ENCODE measurements around the gene NRBF2.
"Not testable (repeated sequence)": the region's sequence is repeated elsewhere in the genome, so short reads cannot be mapped to it uniquely, and the experiment has no call there.

NRBF2 gene

DNA sequence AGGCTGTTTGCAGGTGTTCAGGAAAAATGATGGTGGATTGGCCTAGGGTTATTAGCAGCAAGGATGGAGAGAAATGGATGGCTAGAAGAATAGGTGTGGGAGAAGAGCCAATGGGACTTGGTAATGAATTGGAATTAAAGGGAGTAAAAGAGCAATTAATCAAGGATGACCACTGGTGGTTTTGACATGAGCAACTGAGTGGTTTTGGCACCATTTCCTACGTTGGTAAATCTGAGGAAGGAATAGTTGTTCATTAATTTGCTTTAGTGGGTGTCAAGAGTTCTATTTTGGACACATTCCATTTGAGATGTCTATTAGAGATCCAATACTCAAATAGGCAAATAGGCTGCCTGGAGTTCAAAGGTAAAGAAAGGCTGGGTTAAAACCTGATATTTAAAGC is 38.2 kb upstream of the NRBF2 start:
- TF ChIP-seq, protein P1, sequence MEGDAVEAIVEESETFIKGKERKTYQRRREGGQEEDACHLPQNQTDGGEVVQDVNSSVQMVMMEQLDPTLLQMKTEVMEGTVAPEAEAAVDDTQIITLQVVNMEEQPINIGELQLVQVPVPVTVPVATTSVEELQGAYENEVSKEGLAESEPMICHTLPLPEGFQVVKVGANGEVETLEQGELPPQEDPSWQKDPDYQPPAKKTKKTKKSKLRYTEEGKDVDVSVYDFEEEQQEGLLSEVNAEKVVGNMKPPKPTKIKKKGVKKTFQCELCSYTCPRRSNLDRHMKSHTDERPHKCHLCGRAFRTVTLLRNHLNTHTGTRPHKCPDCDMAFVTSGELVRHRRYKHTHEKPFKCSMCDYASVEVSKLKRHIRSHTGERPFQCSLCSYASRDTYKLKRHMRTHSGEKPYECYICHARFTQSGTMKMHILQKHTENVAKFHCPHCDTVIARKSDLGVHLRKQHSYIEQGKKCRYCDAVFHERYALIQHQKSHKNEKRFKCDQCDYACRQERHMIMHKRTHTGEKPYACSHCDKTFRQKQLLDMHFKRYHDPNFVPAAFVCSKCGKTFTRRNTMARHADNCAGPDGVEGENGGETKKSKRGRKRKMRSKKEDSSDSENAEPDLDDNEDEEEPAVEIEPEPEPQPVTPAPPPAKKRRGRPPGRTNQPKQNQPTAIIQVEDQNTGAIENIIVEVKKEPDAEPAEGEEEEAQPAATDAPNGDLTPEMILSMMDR (IDR thresholded peaks at IDR 0.05; ENCODE audit: borderline replicate concordance, control extremely low read depth, extremely low read depth, insufficient read depth, missing control alignments), result no peak
- in situ Hi-C loops (cut with MboI; ENCODE audit: low sequenced_read_pairs, unreplicated experiment), result loop anchor here (25.0 kb wide), 1 partner anchor 508 kb away; no protein-coding TSS in a partner anchor
- no peak for DNase-seq (ENCODE audit: low spot score)

DNA sequence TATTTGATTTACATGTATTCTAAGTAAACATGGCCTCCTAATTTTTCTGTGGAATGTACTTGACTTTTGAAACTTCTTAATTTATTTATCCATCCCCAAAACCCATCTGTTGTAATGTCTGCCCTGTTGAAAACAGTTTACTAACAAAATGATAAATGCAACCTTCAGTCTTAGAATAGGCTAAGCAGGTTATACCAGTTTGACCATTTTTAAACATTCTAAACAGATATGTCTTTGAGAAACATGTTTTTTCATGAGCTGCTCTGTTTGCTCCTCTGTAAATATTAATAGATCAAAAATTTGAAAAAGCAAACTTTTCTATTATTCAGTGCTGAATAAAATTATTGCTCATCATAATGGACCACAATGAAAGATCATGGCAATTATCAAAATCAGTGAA is 33.4 kb upstream of the NRBF2 start:
- DNase-seq (ENCODE audit: low spot score), result no peak
- in situ Hi-C loops (cut with MboI; ENCODE audit: low sequenced_read_pairs, unreplicated experiment), result loop anchor here (25.0 kb wide), 1 partner anchor 512 kb away; no protein-coding TSS in a partner anchor
- TF ChIP-seq, protein P1 (IDR thresholded peaks at IDR 0.05; ENCODE audit: borderline replicate concordance, control extremely low read depth, extremely low read depth, insufficient read depth, missing control alignments), result no peak

DNA sequence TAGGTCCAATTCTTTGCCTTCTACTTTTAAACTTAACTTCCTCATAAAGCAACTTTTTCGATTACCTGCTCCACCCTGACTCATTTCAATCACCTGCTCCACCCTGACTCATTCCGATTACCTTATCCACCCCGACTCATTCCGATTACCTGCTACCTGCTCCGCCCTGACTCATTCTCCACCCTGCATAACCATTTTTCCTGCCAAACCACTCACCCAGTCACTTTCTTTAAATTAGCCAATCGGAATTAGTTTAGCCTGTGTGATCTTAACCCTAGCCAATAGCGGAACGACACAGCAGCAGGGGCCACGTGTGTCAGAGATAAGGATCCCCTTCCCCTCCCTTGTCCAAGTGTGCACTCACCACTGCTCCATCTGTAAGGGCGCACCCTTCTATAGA is 32.0 kb upstream of the NRBF2 start:
- in situ Hi-C loops (cut with MboI; ENCODE audit: low sequenced_read_pairs, unreplicated experiment); DNase-seq (ENCODE audit: low spot score): not testable (repeated sequence)

DNA sequence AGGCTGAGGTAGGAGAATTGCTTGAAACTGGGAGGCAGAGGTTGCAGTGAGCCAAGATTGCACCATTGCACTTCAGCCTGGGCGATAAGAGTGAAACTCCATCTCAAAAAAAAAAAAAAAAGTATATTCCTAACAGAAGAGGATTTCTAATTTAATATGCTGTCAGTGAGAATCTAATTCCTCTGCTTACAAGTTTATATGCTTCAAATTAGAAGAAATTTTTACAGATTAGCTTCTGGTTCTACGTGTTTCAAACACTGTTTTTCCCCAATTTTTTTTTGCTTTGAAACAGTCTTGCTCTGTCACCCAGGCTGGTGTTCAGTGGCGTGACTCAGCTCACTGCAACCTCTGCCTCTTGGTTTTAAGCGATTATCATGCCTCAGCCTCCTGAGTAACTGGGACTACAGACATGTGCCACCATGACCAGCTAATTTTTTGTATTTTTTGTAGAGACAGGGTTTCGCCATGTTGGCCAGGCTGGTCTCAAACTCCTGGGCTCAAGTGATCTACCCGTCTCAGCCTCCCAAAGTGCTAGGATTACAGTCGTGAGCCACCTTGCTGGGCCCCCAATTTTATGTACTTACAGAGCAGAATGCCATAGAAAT is 30.7 kb upstream of the NRBF2 start:
- in situ Hi-C loops (cut with MboI; ENCODE audit: low sequenced_read_pairs, unreplicated experiment); DNase-seq (ENCODE audit: low spot score): not testable (repeated sequence)

DNA sequence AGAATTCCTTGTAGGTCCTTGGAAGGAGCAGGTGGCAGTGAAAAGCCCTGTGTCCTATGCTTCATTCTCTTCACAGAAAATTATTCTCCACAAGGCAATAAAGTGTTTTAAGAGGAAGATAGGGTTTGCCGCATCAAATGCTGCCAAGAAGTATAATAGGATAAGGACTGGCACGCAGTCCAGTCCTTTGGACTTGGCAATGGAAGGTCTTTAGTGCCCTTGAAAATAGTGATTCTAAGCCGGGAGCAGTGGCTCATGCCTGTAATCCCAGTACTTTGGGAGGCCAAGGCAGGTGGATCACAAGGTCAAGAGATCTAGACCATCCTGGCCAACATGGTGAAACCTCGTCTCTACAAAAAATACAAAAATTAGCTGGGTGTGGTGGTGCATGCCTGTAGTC is 29.9 kb upstream of the NRBF2 start:
- in situ Hi-C loops (cut with MboI; ENCODE audit: low sequenced_read_pairs, unreplicated experiment); DNase-seq (ENCODE audit: low spot score): not testable (repeated sequence)

DNA sequence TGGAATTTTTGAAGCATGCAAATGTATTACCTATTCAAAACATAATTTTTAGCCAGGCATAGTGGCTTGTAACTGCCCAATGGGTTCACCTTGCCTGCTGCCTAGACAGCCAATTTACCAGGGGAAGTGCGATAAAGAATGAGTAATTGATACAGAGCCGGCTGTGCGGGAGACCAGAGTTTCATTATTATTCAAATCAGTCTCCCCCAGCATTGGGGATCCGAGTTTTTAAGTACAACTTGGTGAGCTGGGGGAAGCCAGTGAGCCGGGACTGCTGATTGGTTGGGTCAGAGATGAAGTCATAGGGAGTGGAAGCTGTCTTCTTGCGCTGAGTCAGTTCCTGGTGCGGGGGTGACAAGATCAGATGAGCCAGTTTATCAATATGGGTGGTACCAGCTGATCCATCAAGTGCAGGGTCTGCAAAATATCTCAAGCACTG is 29.1 kb upstream of the NRBF2 start:
- DNase-seq (ENCODE audit: low spot score), result no peak
- TF ChIP-seq, protein P1 (IDR thresholded peaks at IDR 0.05; ENCODE audit: borderline replicate concordance, control extremely low read depth, extremely low read depth, insufficient read depth, missing control alignments), result no peak
- in situ Hi-C loops (cut with MboI; ENCODE audit: low sequenced_read_pairs, unreplicated experiment), result no loop called here

DNA sequence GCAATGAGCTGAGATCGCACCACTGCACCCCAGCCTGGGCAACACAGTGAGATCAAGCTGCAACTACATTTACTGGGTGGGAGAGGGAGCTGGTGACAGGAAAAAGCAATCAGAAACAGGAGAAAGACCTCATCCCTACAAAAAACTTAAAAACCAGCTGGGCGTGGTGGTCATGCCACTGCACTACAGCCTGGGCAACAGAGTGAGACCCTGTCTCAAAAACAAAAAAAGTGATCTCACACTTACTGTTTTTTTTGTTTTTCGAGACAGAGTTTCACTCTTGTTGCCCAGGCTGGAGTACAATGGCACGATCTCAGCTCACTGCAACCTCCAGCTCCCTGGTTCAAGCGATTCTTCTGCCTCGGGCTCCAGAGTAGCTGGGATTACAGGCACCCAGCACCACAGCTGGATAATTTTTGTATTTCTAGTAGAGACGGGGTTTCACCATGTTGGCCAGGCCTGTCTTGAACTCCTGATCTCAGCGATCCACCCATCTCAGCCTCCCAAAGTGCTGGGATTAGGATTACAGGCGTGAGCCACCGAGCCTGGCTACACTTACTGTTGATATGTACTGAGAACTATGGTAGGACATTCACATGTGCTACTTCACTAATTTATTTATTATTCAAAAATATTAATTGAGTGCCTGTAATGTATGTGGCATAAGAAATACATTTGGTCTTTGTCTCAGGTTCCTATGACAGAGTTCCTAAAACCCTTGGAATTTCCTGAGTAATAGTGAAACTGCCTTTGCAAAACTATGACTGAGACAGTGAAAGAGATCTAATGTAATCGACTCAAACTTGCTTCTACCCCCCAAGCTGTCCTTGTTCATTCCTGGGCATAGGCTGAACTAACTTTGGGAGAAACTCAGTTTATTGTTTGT is 27.7 kb upstream of the NRBF2 start:
- TF ChIP-seq, protein P1 (IDR thresholded peaks at IDR 0.05; ENCODE audit: borderline replicate concordance, control extremely low read depth, extremely low read depth, insufficient read depth, missing control alignments), result no peak
- in situ Hi-C loops (cut with MboI; ENCODE audit: low sequenced_read_pairs, unreplicated experiment), result no loop called here
- DNase-seq (ENCODE audit: low spot score), result no peak

DNA sequence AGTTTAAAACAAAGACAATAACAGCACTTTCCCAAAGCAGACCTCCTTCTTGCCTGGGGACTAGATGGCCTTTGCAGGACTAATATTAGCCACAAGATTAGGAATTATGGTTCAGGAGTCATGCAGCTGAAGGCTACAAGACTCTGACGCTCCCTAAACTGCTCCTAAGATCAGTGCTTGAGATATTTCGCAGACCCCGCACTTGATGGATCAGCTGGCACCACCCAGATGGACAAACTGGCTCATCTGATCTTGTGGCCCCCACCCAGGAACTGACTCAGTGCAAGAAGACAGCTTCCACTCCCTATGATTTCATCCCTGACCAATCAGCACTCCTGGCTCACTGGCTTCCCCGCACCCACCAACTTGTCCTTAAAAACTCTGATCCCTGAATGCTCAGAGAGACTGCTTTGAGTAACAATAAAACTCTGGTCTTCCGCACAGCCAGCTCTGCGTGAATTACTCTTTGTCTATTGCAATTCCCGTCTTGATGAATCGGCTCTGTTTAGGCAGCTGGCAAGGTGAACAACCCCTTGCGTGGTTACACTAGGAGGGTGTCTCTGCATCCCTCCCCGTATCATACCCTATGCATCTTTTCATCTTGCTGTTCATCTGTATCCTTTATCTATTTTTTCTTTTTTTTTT is 26.9 kb upstream of the NRBF2 start:
- in situ Hi-C loops (cut with MboI; ENCODE audit: low sequenced_read_pairs, unreplicated experiment), result no loop called here
- TF ChIP-seq, protein P1 (IDR thresholded peaks at IDR 0.05; ENCODE audit: borderline replicate concordance, control extremely low read depth, extremely low read depth, insufficient read depth, missing control alignments), result no peak
- no peak for DNase-seq (ENCODE audit: low spot score)

Data from GM13976 (cell line).